Measurements from ENCODE around the gene AKAP13.

DNA sequence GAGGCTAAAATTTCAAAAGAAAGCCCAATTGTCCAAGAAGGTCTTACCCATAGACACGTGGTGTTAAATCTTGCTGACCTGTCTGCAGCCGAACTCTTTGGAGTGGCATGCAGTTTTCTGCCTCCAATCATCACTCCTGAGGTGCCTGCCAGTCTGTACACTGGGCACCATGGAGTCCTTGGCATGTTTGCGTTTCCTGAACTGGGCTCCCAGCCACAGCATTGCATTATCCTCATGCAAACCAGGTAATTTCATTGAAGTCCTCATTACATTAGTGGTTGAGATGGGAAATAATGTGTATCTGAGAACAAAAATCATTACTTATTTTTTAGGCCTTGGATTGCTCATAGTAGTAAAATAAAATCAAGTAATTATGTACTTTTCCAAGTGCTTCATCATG is 152.3 kb downstream of the AKAP13 start:
- TF ChIP-seq EZH2phosphoT487 (IDR thresholded peaks at IDR 0.05): no peak
- TF ChIP-seq, protein P1, sequence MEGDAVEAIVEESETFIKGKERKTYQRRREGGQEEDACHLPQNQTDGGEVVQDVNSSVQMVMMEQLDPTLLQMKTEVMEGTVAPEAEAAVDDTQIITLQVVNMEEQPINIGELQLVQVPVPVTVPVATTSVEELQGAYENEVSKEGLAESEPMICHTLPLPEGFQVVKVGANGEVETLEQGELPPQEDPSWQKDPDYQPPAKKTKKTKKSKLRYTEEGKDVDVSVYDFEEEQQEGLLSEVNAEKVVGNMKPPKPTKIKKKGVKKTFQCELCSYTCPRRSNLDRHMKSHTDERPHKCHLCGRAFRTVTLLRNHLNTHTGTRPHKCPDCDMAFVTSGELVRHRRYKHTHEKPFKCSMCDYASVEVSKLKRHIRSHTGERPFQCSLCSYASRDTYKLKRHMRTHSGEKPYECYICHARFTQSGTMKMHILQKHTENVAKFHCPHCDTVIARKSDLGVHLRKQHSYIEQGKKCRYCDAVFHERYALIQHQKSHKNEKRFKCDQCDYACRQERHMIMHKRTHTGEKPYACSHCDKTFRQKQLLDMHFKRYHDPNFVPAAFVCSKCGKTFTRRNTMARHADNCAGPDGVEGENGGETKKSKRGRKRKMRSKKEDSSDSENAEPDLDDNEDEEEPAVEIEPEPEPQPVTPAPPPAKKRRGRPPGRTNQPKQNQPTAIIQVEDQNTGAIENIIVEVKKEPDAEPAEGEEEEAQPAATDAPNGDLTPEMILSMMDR (IDR thresholded peaks at IDR 0.05): no peak

All from neural progenitor cell (in vitro differentiated cells).